Epidermal melanocyte (primary cell): ENCODE measurements around the gene BAIAP3.

Experiments
- DNase-seq: peaks from one replicate; pipeline ENCODE4 v3.0.0; 2011; ENCODE audit warnings: low spot score; ENCODE audit not compliant: insufficient read length

The BAIAP3 gene

DNA sequence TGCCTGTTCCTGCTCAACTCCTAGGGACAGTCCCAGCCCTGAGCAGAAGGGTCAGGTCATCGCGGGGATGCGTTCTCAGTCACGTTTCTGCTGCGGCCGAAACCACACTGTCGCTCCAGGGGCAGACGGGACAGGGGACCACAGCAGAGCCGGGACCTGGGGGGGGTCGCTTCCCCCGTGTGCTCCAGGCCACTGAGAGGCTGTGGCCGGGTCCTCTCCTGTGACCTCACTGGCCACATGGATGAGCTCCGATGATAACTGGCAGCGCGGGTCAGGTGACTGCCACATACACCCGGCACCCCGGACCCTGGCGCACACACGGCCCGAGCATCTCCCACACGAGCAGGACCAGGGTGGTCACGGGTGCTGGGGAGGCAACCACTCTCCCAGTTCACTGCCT is 31.1 kb downstream of the BAIAP3 start:
- no peak for DNase-seq

DNA sequence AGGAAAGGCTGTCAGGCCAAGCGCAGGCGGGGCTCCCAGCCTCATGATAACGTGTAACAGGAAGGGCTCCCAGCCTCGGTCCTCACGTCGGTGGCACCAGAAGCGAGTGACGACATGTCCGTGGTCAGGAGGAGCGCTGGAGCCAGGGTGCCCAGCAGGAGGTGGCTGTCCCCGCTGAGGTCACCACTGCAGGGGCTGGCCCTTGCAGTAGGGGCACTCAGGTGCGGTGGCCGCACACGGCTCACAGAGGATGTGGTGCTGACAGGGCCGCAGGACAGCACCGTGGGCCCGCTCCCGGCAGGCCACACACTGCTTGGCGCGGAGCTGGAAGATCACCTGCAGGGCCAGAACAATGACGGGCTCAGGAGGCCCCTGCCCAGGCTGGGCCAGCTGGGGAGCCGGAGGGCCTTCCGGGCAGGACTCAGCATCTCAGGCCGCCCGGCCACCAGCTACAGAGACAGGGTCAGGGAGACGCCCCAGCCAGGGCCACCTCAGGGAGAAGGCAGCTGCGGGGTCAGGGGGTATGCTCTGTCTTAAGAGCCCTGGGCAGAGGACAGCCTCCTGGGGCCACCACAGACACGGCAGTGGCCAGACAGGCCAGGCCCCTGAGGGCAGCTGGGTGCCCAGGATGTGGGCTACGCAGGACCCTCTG is 32.7 kb downstream of the BAIAP3 start:
- no peak for DNase-seq

DNA sequence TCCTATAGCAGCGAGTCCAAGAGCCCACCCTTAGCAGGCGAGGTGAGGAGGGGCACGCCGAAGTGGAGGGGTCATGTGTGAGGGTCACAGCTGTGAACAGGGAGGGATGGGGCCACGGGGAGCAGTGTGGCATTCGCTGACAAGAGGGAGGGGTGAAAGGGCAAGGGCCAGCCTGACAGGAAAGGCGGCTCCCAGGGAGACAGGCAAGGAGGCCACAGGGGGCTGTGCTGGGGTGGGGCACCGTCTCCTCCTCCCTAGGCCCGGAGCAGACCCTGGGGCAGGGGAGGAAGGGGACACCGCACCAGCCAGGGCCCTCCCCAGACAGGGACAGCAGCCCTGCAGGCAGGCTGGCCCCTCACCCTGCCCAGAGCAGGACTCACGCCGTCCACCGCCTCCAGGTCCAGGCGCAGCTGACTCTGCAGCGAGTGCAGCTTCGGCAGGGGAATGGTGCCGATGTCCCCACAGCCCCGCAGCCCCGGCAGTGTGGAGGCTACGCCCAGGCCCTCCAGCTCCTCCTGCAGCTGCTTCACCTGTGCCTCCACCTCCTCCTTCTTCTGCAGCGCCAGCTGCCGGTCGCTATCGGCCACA is 33.4 kb downstream of the BAIAP3 start:
- DNase-seq, result no peak

- no peak for DNase-seq
Measured at GRCh38 chr16:1367486-1368174, 34.2 kb downstream of the BAIAP3 start.

DNA sequence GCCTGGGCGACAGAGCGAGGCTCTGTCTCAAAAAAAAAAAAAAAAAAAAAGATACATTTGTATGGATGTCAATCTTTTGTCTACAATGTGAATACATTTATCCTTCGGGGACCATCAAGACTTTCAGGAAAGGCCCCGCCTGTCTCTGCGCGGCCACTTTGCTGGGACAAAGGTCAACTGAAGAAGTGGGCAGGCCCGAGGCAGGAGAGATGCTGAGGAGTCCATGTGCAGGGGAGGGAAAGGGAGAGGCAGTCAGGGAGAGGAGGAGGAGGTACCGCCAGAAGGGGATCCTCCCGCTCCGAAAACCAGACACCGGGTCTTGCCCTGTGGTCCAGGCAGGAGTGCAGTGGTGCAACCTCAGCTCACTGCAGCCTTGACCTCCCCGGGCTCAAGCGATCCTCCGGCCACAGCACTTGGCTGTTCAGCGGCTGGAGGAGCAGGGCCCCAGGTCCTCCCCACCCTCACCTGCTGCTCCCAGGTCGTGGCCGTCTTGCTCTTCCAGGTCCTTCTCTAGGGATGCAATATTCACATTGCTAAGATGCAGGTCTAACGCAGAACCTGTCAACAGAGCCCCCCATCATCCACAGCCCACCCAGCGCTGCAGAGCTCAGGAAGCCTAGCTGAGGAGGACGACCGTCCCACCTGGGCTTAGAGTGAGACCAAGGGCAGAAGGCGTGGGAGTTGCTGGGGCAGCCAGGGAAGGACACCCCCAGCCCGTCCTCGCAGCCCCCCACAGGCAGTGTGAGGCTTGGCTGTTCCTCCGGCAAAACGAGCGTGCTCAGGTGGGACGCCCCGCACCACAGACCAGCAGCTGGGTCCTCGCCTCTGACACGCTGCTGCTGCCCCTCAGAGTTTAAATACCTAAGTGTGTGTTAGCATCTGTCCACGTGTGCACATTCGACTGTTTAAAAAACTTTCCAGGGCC is 37.9 kb downstream of the BAIAP3 start:
- no peak for DNase-seq

DNA sequence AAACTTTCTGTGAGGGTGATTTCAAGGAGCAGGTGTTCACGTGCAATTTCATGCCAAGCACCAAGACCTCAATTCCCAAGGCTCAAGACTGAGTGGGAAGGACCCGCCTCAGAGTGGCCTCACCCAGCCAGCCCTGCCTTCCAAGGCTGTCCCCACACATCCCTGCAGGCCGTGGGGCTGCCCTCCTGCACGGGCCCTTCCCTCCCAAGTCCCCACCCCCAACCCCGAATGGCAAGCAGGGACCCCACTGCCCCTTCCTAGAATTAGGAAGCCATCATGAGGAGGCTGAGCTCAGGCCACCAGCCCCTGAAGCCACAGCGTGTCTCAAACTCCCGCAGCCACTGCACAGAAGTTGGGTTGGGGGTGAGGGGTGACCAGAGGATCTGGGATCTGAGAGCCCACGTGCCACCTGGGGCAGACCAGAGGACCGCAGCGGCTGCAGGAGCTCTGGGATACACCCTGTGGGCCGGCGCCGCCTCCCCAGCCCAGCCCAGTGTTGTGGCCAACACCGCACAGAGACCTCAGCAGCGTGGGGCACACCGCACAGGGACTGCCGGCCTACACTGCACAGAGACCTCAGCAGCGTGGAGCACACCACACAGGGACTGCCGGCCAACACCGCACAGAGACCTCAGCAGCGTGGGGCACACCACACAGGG is 39.0 kb downstream of the BAIAP3 start:
- no peak for DNase-seq

DNA sequence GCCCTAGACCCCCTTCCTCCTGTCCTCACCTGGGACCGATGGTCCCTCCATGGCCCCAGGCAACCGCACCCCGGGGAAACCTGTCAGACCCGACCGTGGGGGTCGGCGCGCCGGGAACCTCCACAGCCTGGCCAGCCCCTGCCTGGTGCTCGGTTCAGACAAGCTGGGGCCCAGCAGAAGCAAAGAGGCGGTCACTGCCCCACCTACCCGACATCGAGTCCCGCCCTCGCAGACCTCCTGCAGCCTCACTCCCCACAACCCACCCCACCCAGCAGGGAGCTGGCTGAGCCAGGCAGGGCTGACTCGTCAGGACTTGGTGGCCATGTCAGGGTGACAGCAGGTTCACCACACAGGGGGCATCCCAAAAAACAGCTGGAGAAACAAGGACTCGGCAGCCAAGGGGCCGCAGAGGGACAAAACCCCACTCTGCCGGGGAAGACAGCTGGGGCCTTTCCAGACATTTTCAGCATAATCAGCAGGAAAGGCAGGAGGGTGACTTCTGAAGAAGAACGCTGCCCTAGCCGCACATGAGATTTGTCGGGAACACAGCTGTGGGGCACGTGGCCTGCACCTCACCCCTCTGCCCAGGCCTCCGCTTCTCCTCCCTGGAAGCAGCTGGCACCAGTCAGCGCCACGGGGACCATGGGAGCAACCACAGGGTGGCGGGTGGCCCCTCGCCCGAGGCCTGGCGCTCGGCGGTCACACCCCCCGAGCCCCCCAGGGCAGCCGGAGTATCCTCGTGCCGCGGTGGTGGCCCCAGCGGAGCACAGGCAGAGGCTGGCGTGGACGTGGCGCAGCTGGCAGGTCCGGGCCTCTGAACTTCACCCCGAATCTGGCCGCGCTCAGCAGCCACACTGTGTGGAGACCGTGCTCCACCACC is 41.2 kb downstream of the BAIAP3 start:
- no peak for DNase-seq

DNA sequence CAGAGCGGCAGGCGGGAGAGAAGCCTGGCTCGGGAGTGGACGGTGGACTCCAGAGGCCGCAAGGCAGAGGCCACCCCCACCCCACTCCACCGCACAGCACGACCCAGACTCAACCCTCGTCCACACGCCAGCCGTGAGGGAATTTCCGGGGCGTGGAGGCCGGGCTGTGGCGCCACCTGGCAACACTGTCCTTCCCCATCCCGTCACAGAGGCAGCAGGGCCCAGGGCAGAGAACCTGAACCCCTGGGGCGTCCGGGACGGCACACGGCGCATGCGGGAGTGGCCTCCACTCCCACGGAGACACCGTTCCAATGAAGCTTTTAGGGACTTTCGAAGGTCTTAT is 41.8 kb downstream of the BAIAP3 start:
- DNase-seq, result no peak

DNA sequence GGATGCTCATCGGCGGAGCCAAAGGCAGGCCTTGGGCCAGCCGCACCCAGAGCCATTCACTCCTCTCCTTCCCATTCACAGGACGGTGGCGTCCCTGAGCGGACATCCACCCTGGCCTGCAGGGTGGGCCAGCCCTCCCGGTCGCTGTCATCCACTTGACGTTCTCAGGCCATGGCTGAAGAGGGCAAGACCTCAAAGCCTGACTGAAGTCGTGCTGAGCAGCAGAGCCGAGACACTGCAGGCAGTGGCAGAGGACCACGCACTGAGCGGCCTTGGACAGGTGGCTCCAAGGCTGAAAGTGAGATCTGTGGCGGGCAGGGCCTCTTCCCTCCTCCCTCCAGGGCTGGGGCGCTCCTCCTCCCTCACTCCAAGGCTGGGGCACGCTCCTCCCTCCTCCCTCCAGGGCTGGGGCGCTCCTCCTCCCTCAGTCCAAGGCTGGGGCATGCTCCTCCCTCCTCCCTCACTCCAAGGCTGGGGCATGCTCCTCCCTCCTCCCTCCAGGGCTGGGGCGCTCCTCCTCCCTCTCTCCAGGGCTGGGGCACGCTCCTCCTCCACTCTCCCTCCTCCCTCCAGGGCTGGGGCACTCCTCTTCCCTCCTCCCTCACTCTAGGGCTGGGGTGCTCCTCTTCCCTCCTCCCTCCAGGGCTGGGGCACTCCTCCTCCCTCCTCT is 42.4 kb downstream of the BAIAP3 start:
- DNase-seq, result no peak

DNA sequence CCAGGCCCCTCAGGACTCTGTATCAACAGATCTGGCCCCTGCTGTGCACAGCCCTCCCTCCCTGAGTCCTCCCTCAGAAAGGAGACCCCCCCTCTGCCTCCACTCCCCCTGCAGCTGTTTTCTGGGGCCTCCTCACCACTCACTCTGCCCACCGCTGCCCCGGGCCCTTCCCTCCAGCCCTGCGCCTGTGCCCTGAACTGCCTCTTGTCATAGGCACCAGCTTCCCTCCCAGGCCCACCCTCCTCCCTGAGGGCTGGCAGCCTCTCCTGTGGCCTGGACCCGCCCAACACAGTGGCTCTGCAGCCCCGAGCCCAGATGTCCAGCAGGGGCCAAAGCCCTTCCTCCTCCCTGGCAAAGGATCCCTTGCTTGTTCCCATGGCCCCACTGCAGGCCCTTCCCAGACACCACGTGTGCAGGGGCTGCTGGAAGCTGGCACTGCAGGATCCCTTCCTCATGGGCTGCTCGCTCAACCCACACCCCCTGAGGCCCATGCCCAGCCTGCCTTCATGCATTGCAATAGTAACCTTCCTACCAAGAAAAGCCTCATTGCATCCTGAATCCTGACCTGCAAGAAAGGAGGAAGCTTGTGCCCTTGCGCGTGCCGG is 44.1 kb downstream of the BAIAP3 start:
- DNase-seq, result no peak

DNA sequence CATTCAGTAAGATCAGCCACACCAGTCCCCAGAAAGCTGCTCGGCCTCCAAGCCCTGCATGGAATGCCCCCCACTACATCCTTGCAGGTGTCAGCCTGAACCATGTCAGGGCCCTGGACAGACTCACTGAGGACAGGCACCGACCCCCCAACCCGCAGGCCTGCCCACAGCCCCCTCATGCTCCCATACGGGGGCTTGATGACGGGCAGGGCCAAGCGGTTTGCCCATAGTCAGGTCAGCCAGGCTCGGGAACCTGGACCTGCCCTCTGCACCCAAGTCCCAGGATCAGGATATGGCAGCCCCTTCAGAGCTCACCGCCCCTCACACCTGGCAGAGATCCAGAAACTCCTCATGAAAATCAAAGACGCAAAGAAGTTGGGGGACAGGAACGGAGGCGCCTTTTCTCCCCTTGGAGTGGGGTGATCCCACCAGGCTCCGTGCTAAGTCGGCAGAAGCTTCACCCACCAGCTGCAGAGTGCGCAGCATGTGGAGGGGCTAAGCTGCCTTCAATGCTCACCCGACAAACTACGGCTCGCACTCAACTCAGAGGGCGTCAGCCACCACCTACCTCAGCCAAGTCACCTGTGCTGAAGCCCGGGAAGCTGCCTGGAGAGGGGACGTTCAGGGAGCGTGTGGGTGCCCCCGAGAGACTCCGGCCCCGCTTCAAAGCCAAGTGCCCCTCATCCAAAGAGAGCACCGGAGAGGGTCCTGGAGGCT is 44.8 kb downstream of the BAIAP3 start:
- no peak for DNase-seq

DNA sequence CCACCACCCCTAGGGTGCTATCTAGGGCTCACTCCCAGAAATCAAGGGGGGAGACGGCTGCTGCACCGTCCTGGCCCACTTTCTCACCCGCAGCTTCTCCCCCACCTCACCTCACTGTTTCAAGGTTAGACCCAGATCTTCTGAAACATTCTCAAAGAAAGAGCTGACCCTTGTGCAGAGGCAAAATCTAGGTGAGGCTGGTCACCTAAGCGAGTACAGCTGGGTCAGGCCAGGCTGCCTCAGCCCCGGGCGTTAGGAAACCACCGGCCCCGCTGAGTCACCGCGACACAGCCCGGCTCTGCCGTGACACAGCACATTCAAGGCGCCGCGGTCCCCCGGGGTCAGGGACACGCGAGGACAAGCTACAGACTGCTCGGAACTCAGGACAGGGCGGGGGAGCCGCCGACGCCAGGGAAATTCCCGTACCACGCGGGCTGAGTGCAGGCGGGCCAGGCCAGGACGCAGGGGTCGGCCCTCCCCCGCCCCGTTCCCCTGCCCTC is 45.4 kb downstream of the BAIAP3 start:
- DNase-seq, result peak; percentile 60

DNA sequence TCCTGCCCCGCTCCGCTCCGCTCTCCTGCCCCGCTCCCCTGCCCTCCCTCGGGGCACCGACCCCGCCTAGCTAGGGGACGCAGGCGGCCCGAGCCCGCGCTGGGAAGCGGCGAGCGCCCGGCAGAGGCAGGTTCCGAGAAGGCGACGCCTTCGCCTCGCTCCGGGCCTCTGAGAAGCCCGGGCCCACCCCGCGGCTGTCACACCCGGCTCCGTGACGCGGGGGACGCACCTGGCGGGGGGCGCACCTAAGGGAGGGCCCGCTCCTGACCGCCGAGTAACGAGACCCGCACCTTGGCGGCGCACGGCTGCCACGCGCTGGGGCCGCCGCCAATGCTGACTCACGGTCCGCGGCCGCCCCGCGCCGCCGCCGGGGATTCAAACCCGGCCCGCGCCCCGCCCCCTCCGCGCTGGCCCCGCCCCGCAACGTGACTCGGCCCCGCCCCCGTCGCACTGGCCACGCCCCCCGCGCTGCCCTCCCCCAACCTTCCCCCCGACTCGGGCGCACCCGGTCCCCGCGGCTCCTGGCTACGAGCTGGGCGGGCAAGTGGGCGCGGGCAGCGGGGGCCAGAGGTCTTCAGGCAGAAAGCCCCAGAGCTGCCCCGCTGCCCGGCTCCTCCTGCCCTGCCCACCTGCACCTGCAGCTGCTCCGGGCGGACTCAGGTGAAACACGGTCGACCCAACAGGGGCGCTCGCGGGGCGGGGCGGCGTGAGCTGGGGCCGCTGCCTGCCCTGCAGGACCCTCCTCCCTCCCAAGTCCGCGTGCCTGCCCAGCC is 46.0 kb downstream of the BAIAP3 start:
- no peak for DNase-seq

- DNase-seq, result no peak
Measured at GRCh38 chr16:1380195-1380594, 46.8 kb downstream of the BAIAP3 start.

GRCh38 chr16:1381612-1382406 is 48.4 kb downstream of the BAIAP3 start:
- no peak for DNase-seq

GRCh38 chr16:1383556-1383955 is 50.1 kb downstream of the BAIAP3 start:
- no peak for DNase-seq

DNA sequence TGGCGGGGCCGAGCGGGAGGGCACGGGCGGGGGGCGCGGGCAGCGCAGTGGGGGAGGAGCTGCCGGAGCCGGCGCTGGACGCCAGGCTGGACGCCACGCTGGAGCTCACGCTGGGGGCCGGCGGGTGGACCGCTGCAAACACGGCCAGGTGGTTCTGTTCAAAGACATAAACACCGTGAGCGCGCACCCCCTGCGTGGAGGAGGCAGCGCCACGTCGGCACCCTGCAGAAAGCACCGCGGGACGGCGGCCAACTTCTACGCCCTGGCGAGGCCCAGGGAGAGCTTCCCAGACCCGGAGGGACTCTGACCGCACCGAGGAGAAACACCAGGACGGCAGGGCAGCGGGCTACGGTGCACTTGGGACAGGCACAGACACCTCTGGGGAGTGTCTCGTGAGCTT is 51.8 kb downstream of the BAIAP3 start:
- DNase-seq, result no peak
